Midbrain (tissue), 1 donor: Measurements from ENCODE around the gene HTR2B.
"Not testable (repeated sequence)": the region's sequence is repeated elsewhere in the genome, so short reads cannot be mapped to it uniquely, and the experiment has no call there.

Experiments
- DNase-seq: peaks from one replicate; lab custom pipeline; 2025; lab: John Stamatoyannopoulos, UW

HTR2B gene

DNA sequence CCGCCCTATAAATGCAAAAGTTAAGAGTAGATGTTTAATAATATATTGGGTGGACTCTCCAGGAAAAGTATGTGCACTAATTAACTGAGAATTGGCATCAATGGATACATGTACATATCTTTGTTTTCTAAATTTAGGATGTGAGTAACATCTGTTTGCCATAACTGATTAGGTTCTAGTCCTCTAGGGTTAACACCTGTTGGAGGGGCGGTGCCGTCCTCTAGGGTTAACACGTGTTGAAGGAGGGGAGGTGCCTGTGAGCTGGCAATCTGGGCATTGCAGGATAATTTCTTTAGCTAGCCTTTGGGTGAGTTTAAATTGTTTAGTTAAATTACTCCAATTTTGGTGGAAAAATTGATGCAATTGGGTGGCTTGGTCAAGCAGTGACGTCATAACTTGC, 30.9 kb downstream of the HTR2B start:
- no peak for DNase-seq

DNA sequence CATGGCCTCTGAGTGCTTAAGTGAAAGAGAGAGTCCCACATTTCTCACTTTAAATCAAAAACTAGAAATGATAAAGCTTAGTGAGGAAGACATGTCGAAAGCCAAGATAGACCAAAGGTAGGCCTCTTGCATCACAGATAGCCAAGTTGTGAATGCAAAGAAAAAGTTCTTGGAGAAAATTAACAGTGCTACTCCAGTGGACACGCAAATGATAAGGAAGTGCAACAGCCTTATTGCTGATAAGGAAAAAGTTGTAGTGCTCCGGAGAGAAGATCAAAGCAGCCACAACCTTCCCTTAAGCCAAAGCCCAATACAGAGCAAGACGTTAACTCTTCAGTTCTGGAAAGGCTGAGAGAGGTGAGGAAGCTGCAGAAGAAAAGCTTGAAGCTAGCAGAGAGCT, 36.1 kb downstream of the HTR2B start:
- no peak for DNase-seq

DNA sequence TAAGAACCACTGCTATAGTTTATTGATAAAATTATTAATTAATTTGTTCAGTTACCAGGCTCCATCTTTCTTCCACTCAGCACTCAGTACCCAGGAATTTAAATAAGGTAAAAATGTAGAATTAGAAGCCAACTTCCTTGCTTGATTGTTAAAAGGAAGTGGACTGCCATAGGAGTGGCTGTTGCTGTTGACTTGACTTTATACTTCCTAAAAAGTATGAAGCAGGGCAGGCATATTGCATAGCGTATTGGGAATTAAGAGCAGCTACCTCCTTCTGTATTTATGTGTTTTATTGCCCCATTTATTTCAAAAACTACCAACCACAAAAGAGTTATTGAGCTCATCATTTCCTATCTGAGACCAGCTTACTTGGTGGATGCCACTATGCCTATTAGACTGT, 40.3 kb downstream of the HTR2B start:
- no peak for DNase-seq

DNA sequence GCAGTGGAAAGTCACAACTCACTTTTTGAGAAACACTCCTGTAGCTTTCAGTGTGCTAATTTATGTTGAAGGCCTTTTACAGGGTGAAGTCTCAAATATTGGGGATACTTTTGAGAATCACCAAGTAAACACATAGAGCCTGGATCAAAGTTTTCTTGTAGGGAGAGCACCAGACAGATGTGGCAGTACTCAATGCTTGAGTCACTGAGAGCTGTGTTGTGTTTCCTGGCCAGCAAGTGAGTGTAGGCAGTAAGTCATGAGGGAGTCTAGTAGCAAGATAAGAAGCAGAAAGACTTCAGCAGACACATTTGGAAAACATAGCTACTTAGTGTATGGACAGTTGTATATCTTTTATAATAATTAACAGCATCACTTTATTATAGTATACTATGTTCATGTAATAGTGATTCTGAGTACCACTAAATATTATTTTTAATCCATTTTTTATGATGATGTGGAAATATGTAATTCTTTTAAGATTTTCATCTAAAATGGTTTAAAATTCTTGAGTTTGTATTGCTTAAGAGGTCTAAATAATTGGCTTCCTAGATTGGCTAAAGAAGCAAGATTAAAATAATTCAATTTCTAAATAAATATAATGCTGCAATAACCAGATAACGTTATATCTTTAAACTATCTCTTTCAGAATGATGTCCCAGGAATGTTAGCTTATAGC, 55.3 kb downstream of the HTR2B start:
- no peak for DNase-seq

DNA sequence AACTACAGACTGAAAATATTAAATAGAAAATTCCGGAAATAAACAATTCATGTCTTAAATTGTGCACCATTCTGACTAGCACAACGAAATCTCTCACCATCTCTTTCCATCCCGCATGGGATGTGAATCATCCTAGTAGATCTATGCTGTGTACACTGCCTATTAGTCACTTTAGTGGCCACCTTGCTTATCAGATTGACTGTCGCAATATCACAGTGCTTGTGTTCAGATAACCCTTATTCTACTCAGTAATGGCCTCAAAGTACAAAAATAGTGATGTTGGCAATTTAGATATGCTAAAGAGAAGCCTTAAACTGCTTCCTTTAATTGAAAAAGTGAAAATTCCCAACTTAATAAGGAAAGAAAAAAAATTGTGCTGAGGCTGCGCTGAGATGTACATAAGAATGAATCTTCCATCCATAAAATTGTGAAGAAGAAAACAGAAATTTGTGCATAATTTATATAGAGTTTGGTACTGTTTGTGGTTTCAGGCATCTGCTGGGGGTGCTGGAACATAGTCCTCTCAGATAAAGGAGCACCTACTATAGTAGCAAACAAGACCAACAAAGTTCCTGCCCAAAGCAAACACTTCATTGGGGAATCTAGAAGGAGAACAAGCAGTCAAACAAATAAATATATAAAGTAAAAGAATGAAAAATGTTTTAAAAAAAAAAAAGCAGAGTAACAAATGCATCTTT, 56.2 kb downstream of the HTR2B start:
- no peak for DNase-seq

DNA sequence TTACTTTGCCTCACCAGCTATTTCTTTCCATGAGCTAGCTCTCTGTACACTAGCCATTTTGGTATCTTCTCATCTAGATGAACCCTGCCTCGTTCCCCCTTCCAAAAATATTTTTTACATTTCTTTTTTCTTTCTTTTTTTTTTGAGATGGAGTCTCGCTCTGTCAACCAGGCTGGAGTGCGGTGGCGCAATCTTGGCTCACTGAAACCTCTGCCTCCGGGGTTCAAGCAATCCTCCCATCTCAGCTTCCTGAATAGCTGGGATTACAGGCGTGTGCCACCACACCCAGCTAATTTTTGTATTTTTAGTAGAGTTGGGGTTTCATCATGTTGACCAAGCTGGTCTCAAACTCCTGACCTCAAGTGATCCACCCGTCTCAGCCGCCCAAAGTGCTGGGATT, 57.3 kb downstream of the HTR2B start:
- not testable (repeated sequence) for DNase-seq

DNA sequence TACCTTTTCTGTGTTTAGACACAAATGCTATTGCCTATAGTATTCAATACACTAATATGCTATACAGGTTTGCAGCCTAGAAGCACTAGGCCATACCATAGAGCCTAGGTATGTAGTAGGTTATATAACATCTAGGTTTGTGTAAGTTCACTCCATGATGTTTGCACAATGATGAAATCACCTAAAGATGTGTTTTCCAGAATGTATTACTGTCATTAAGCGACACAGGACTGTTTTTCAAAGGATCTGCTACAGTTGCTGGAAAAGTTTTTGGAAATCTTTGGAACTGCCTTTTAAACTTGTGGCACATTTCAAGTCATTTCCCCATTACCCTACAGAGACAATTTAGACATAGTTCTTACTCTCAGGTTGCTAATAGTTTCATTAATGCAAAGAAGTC, 58.9 kb downstream of the HTR2B start:
- no peak for DNase-seq

DNA sequence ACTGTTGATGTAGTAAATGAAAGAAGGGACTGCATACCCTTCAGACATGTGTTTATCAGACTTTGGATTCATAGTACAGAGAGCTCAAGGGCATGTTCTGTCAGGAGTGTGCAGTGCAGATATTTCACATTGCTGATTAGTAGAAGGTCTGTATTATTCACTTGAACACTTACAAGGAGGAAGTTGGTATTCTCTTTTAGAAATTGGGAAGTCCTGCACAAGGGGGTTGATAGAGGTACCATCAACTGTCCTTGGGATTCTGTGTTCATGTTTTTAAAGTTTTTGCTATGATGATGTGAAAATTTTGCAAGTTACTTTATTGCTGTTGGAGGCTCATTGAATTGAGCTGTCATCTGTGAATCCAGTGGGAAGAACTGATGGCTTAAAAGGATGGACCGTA, 61.5 kb downstream of the HTR2B start:
- no peak for DNase-seq

DNA sequence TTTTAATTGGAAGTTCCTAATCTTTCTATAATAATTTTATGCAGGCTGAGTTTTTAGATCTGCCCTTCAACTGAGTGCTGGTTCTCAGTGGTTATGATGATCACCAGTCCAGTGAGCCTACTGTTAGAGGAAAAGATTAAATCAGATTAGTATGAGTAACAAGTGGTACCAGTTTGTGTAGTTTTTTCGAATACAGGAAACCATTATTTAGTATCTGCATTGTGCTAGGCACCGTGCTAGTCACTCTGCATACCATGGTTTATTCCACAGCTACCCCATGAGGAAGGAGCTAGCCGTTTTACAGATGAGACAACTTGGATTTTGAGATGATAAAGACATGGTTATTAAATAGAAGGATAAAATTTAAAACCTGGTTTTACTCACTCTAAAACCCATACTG, 62.1 kb downstream of the HTR2B start:
- no peak for DNase-seq

DNA sequence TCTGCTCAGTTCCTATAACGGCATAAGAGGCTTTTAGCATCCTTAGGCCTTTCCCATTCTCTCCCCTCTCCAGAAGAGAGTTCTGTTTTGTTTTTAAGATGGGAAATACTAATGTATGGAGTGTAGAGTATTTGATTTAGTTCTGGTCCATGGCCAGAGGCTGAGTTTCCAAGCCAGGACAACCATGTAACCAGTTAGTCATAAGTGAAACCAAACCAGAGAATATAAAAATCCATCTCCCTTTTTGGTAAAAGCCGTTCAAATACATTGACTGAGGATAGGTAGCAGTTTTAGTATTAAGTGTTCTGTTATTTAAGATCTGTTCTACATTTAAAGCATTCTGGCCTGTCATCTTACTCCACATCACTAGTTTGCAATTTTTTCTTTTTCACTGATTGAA, 65.1 kb downstream of the HTR2B start:
- DNase-seq = no peak

DNA sequence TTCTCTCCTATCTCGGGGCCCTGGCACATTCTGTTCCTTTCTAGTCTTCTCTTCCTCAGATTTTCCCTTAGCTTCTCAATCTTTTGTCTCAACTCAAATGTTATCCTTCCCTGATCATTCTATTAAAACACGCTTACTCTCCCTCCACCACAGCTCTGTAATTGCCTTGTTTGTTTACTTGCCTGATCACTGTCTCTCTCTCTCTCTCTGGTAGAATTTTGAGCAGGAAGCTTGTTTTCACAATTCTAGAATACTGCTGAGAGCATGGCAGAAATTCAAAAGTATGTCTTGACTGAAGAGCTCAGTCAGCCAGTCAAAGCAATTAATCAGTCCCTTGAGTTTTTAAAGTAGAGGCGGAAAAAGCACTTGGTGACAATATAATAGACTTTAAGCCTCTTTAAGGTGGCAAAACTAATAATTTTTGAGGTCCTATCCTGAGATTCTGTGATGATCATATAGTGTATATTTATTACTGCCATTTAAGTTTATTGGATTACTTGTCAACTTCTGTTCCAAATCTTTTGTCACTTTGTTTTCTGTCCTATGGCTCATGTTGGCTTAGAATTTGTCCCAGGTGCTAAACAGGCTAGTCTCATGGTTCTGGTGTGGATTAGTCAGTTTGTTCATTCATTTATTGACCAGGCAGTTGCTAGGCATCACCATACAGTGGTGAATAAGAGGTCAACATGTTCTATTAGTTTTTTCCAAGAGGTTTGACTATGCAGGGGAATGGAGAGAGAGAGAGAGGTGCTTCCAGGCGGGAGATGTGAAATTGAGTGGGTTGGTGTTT, 65.9 kb downstream of the HTR2B start:
- peak; percentile 21 for DNase-seq
